Nephron (organoid): ENCODE measurements around the gene ZNF213.

Experiments
- H3K27ac Mint-ChIP-seq, 3 experiments: 2 replicates each; pipeline ENCODE4 v1.8.0; 2020; ENCODE audit warnings: mixed read lengths in 3 of 3, mild to moderate bottlenecking in 2 of 3, moderate library complexity in 1 of 3
- H3K27me3 Mint-ChIP-seq: 2 replicates; pipeline ENCODE4 v1.8.0; 2021; ENCODE audit warnings: low read depth, mild to moderate bottlenecking, moderate library complexity, mixed read lengths
- H3K36me3 Mint-ChIP-seq: 2 replicates; pipeline ENCODE4 v1.8.0; 2020; ENCODE audit warnings: low read depth, mixed read lengths
- H3K4me1 Mint-ChIP-seq: 2 replicates; pipeline ENCODE4 v1.8.0; 2020; ENCODE audit warnings: mixed read lengths
- H3K4me3 Mint-ChIP-seq, 3 experiments: 2 replicates each; pipeline ENCODE4 v1.8.0; 2020; ENCODE audit warnings: mild to moderate bottlenecking in 3 of 3, mixed read lengths in 3 of 3, moderate library complexity in 2 of 3
- H3K9me3 Mint-ChIP-seq: 2 replicates; pipeline ENCODE4 v1.8.0; 2020; ENCODE audit warnings: mixed read lengths
- CTCF ChIP-seq, 3 experiments: fragments of 200-600 bp; sonication (generic); IDR thresholded peaks; one replicate each; pipeline ENCODE4 v1.5.0; 2021; ENCODE audit warnings: antibody characterized with exemption in 3 of 3; ENCODE audit not compliant: unreplicated experiment in 3 of 3

The ZNF213 gene

GRCh38 chr16:3150346-3151218, 15.8 kb downstream of the ZNF213 start:
- no peak for TF ChIP-seq CTCF (IDR thresholded peaks at IDR 0.05; ENCODE audit: unreplicated experiment in 3 of 3)
- Mint-ChIP-seq H3K27ac (peak overlapping the region; percentile 66 to 93 (median 86)), H3K4me1 (peaks cover 16% of the 10 kb centered on the region), H3K36me3 (no peaks in the 10 kb centered on the region), H3K27me3 (peaks cover 30% of the 10 kb centered on the region), H3K9me3 (peaks cover 7% of the 10 kb centered on the region), H3K4me3 (peak overlapping the region; percentile 91 to 95 (median 94))

GRCh38 chr16:3152027-3152276, 17.1 kb downstream of the ZNF213 start:
- peaks cover 7% of the 10 kb centered on the region for H3K9me3 Mint-ChIP-seq
- H3K27ac Mint-ChIP-seq: peak overlapping the region in 1 of 3 experiments; percentile 60
- H3K4me1 Mint-ChIP-seq: peaks cover 16% of the 10 kb centered on the region
- no peaks in the 10 kb centered on the region for H3K36me3 Mint-ChIP-seq
- no peak for TF ChIP-seq CTCF (IDR thresholded peaks at IDR 0.05; ENCODE audit: unreplicated experiment in 3 of 3)
- peaks cover 32% of the 10 kb centered on the region for H3K27me3 Mint-ChIP-seq
- H3K4me3 Mint-ChIP-seq: peak overlapping the region; percentile 83 to 89 (median 87)

- H3K27ac Mint-ChIP-seq: peak overlapping the region in 2 of 3 experiments; percentile 11 to 60
- peaks cover 21% of the 10 kb centered on the region for H3K4me1 Mint-ChIP-seq
- H3K4me3 Mint-ChIP-seq: peak overlapping the region; percentile 83 to 89 (median 87)
- TF ChIP-seq CTCF (IDR thresholded peaks at IDR 0.05; ENCODE audit: unreplicated experiment in 3 of 3): peak in 2 of 3 experiments; percentile 18 to 48
- H3K9me3 Mint-ChIP-seq: peaks cover 7% of the 10 kb centered on the region
- peaks cover 36% of the 10 kb centered on the region for H3K27me3 Mint-ChIP-seq
- H3K36me3 Mint-ChIP-seq: no peaks in the 10 kb centered on the region
Observed at GRCh38 chr16:3152277-3152990, 17.6 kb downstream of the ZNF213 start.

GRCh38 chr16:3152991-3153368, 18.2 kb downstream of the ZNF213 start:
- H3K36me3 Mint-ChIP-seq: no peaks in the 10 kb centered on the region
- peaks cover 38% of the 10 kb centered on the region for H3K27me3 Mint-ChIP-seq
- H3K4me1 Mint-ChIP-seq: peaks cover 25% of the 10 kb centered on the region
- peaks cover 7% of the 10 kb centered on the region for H3K9me3 Mint-ChIP-seq
- H3K27ac Mint-ChIP-seq: peak overlapping the region in 2 of 3 experiments; percentile 11 to 60
- TF ChIP-seq CTCF (IDR thresholded peaks at IDR 0.05; ENCODE audit: unreplicated experiment in 3 of 3): no peak
- H3K4me3 Mint-ChIP-seq: peak overlapping the region; percentile 83 to 89 (median 87)

- no peak for TF ChIP-seq CTCF (IDR thresholded peaks at IDR 0.05; ENCODE audit: unreplicated experiment in 3 of 3)
- Mint-ChIP-seq H3K27ac (no peak overlapping the region), H3K27me3 (peaks cover 45% of the 10 kb centered on the region), H3K4me1 (peaks cover 31% of the 10 kb centered on the region), H3K9me3 (peaks cover 7% of the 10 kb centered on the region), H3K4me3 (peak overlapping the region in 1 of 3 experiments; percentile 38), H3K36me3 (no peaks in the 10 kb centered on the region)
Observed at GRCh38 chr16:3155181-3155580, 20.4 kb downstream of the ZNF213 start.
